H1 (cell line): ENCODE results near the gene CYP4A11. TPM values are rescaled to one million over a fixed set of nuclear protein-coding genes. Genes with fewer than 3 reads are reported as not detected.
"Not testable (repeated sequence)": the region's sequence is repeated elsewhere in the genome, so short reads cannot be mapped to it uniquely, and the experiment has no call there.

Experiments
- CTCF ChIA-PET: fragments of 300-600 bp; sonication (Branson Sonifier 250); formaldehyde crosslinking; loops from one replicate; lab custom pipeline; 2021; ENCODE audit not compliant: partially characterized antibody; lab: Charles Lee
- POLR2A ChIA-PET: fragments of 300-600 bp; sonication (Branson Sonifier 250); formaldehyde crosslinking; loops from one replicate; lab custom pipeline; 2021; ENCODE audit warnings: inconsistent platforms; ENCODE audit not compliant: partially characterized antibody; lab: Charles Lee
- DNase-seq, 2 experiments: peaks; one replicate each; pipeline versions ENCODE4 v3.0.0 to v3.0.0-alpha.2; 2010 to 2022; ENCODE audit warnings: low spot score in 2 of 2, low read depth in 1 of 2, mixed read lengths in 1 of 2
- FAIRE-seq: peaks from 2 replicates; lab custom pipeline; 2011; peaks lifted over from hg19 to GRCh38; lab: Jason Lieb, UNC
- H2AFZ ChIP-seq: 2 replicates; pipeline ENCODE4 v1.8.1; 2012; ENCODE audit warnings: low read length, inconsistent platforms
- H2AK5ac ChIP-seq: 2 replicates; pipeline ENCODE4 v1.6.1; 2013; ENCODE audit warnings: low read depth, low read length
- H2BK120ac ChIP-seq: replicated peaks from 2 replicates; pipeline ENCODE3; 2013; ENCODE audit warnings: low read depth, low read length, inconsistent platforms
- H2BK12ac ChIP-seq: 2 replicates; pipeline ENCODE4 v1.6.1; 2013; ENCODE audit warnings: low read depth, low read length
- H2BK15ac ChIP-seq: 2 replicates; pipeline ENCODE4 v1.6.1; 2013; ENCODE audit warnings: low read length
- H2BK20ac ChIP-seq: 2 replicates; pipeline ENCODE4 v1.6.1; 2013; ENCODE audit warnings: low read length
- H2BK5ac ChIP-seq: 2 replicates; pipeline ENCODE4 v1.6.1; 2013; ENCODE audit warnings: low read depth, low read length
- H3K14ac ChIP-seq: 2 replicates; pipeline ENCODE4 v1.6.1; 2013; ENCODE audit warnings: inconsistent platforms; ENCODE audit not compliant: insufficient read length
- H3K18ac ChIP-seq: 2 replicates; pipeline ENCODE4 v1.6.1; 2013; ENCODE audit warnings: low read length; ENCODE audit errors: extremely low read depth
- H3K23ac ChIP-seq: 2 replicates; pipeline ENCODE4 v1.6.1; 2013; ENCODE audit warnings: inconsistent platforms; ENCODE audit not compliant: insufficient read length
- H3K23me2 ChIP-seq: 2 replicates; pipeline ENCODE4 v1.6.1; 2013; ENCODE audit warnings: low read depth, low read length
- H3K27ac ChIP-seq: 2 replicates; pipeline ENCODE4 v1.6.1; 2011; ENCODE audit warnings: low read depth, low read length, inconsistent platforms
- H3K27me3 ChIP-seq, 4 experiments: replicated peaks in 1 of 4; 1 replicate in 1 of 4; 2 replicates in 3 of 4; pipeline versions ENCODE4 v1.6.1 to v1.8.1; 2011 to 2013; ENCODE audit warnings: low read length in 3 of 4, mild to moderate bottlenecking in 3 of 4, inconsistent platforms in 2 of 4, mixed read lengths in 2 of 4, moderate library complexity in 1 of 4; ENCODE audit not compliant: control insufficient read depth in 3 of 4, insufficient read depth in 3 of 4; ENCODE audit errors: extremely low read depth in 1 of 4
- H3K36me3 ChIP-seq, 4 experiments: 2 replicates each; pipeline versions ENCODE4 v1.6.1 to v1.8.1; 2011 to 2013; ENCODE audit warnings: mild to moderate bottlenecking in 4 of 4, low read length in 3 of 4, moderate library complexity in 2 of 4, control low read depth in 1 of 4, inconsistent platforms in 1 of 4; ENCODE audit not compliant: insufficient read depth in 4 of 4, control insufficient read depth in 2 of 4
- H3K4ac ChIP-seq: replicated peaks from 2 replicates; pipeline ENCODE3; 2013; ENCODE audit warnings: low read length, low read depth, mixed read lengths, inconsistent platforms; ENCODE audit not compliant: insufficient read length
- H3K4me1 ChIP-seq, 4 experiments: replicated peaks in 1 of 4; 1 replicate in 1 of 4; 2 replicates in 3 of 4; pipeline versions ENCODE4 v1.6.1 to v1.8.1; 2011 to 2013; ENCODE audit warnings: low read length in 3 of 4, inconsistent platforms in 2 of 4, mixed read lengths in 1 of 4; ENCODE audit not compliant: insufficient read depth in 4 of 4, control insufficient read depth in 3 of 4
- H3K4me2 ChIP-seq, 2 experiments: 2 replicates each; pipeline versions ENCODE4 v1.6.1 to v1.8.1; 2011 to 2013; ENCODE audit warnings: low read depth in 2 of 2, low read length in 2 of 2, control low read depth in 1 of 2, inconsistent platforms in 1 of 2, mild to moderate bottlenecking in 1 of 2; ENCODE audit not compliant: insufficient read depth in 1 of 2
- H3K4me3 ChIP-seq, 4 experiments: fragments of 200-600, 300-600 bp in 1 of 4; sonication (generic), shearing (Covaris generic), sonication (Bioruptor Twin) in 1 of 4; 2 replicates each; pipeline versions ENCODE4 v1.5.1 to v1.8.1; 2011 to 2016; ENCODE audit warnings: low read length in 4 of 4, low read depth in 3 of 4, control low read depth in 2 of 4, inconsistent platforms in 2 of 4, mild to moderate bottlenecking in 2 of 4, mixed read lengths in 1 of 4, moderate library complexity in 1 of 4; ENCODE audit not compliant: insufficient read depth in 2 of 4; ENCODE audit errors: extremely low read depth in 1 of 4
- H3K56ac ChIP-seq: replicated peaks from 2 replicates; pipeline ENCODE3; 2013; ENCODE audit warnings: low read depth, mild to moderate bottlenecking, mixed read lengths, low read length, inconsistent platforms; ENCODE audit not compliant: insufficient read length
- H3K79me1 ChIP-seq: 2 replicates; pipeline ENCODE4 v1.6.1; 2013; ENCODE audit warnings: low read depth, low read length, control low read depth
- H3K79me2 ChIP-seq, 2 experiments: 2 replicates each; pipeline versions ENCODE4 v1.6.1 to v1.8.1; 2012 to 2013; ENCODE audit warnings: low read length in 2 of 2, mild to moderate bottlenecking in 2 of 2, inconsistent platforms in 1 of 2; ENCODE audit not compliant: insufficient read depth in 2 of 2, control insufficient read depth in 1 of 2
- H3K9ac ChIP-seq, 4 experiments: replicated peaks in 1 of 4; 1 replicate in 1 of 4; 2 replicates in 3 of 4; pipeline versions ENCODE4 v1.6.1 to v1.8.1; 2011 to 2013; ENCODE audit warnings: low read depth in 3 of 4, low read length in 3 of 4, control low read depth in 2 of 4, mild to moderate bottlenecking in 2 of 4, moderate library complexity in 2 of 4, inconsistent platforms in 1 of 4; ENCODE audit errors: extremely low read depth in 1 of 4
- H3K9me3 ChIP-seq, 2 experiments: 2 replicates each; pipeline versions ENCODE4 v1.6.1 to v1.8.1; 2012 to 2013; ENCODE audit warnings: mild to moderate bottlenecking in 2 of 2, moderate library complexity in 2 of 2, control low read depth in 1 of 2, inconsistent platforms in 1 of 2, low read depth in 1 of 2, low read length in 1 of 2, mixed read lengths in 1 of 2; ENCODE audit not compliant: insufficient read depth in 2 of 2
- H4K20me1 ChIP-seq, 2 experiments: replicated peaks in 1 of 2; 2 replicates each; pipeline versions ENCODE3 to v1.8.1; 2011 to 2013; ENCODE audit warnings: inconsistent platforms in 2 of 2, low read length in 2 of 2, mild to moderate bottlenecking in 1 of 2; ENCODE audit not compliant: insufficient read depth in 2 of 2, control insufficient read depth in 1 of 2
- H4K5ac ChIP-seq: 2 replicates; pipeline ENCODE4 v1.6.1; 2013; ENCODE audit warnings: low read length, low read depth, mixed read lengths, inconsistent platforms; ENCODE audit not compliant: insufficient read length
- H4K8ac ChIP-seq: 2 replicates; pipeline ENCODE4 v1.8.0; 2013; ENCODE audit warnings: mild to moderate bottlenecking, moderate library complexity, low read length, inconsistent platforms; ENCODE audit not compliant: insufficient read depth; ENCODE audit errors: extremely low read depth
- H4K91ac ChIP-seq: replicated peaks from 2 replicates; pipeline ENCODE3; 2013; ENCODE audit warnings: low read length, mixed read lengths, inconsistent platforms; ENCODE audit not compliant: insufficient read length
- WGBS, 2 experiments: shearing (Covaris generic) in 1 of 2; methylation state at CpG; one replicate each; pipeline versions ENCODE4 v1.1.6 to v1.1.7; 2013 to 2015; ENCODE audit warnings: low lambda C conversion rate in 2 of 2, mixed read lengths in 2 of 2, inconsistent platforms in 1 of 2, low coverage in 1 of 2, missing lambda C conversion rate in 1 of 2; ENCODE audit not compliant: insufficient replicate concordance in 2 of 2, insufficient coverage in 1 of 2, insufficient read length in 1 of 2; ENCODE audit errors: extremely low coverage in 1 of 2, missing lambda C conversion rate in 1 of 2; 5-methylcytosine and 5-hydroxymethylcytosine counted together
- polyA plus RNA-seq, 7 experiments: library from polyadenylated mRNA; depleted of rRNA in 3 of 7; stranded (reverse) in 5 of 7; unstranded in 2 of 7; fragments of >200 nt in 5 of 7; fragments of 200-250 nt in 2 of 7; gene quantifications; 1 replicate in 5 of 7; 2 replicates in 1 of 7; 4 replicates in 1 of 7; pipeline versions ENCODE4 v1.2.1 to v1.2.3, GENCODE V29; 2011 to 2013; ENCODE audit warnings: missing spikeins in 2 of 7, mixed read lengths in 2 of 7
- total RNA-seq: library from RNA; stranded (reverse); fragmentation: NEBNext Ultra II Directional; extraction: Animal tissue kit (Norgen Biotek cat#: 25700); gene quantifications from 2 replicates; pipeline ENCODE4 v1.2.1, GENCODE V29; 2021

CYP4A11 gene
- total and polyA plus RNA-seq, 2 of the 8 experiments (the other 6 are each of a cell fraction or from before 2014, with no cell fraction given): not detected

- H2AFZ ChIP-seq, H3K23ac ChIP-seq: not testable (repeated sequence)
Measured at GRCh38 chr1:46947706-46948105, 6.4 kb upstream of the CYP4A11 start.

More at GRCh38 chr1:46947706-46948105, 6.4 kb upstream of the CYP4A11 start:
- FAIRE-seq, H2BK120ac ChIP-seq, H4K5ac ChIP-seq, H2BK12ac ChIP-seq, H3K4me2 ChIP-seq, H4K8ac ChIP-seq, H3K27ac ChIP-seq, H2AK5ac ChIP-seq, POLR2A ChIA-PET, H2BK20ac ChIP-seq, H3K18ac ChIP-seq, H3K4me1 ChIP-seq, H3K9me3 ChIP-seq, H3K9ac ChIP-seq, H2BK5ac ChIP-seq, H3K27me3 ChIP-seq, H3K4ac ChIP-seq, H3K23me2 ChIP-seq, H3K79me1 ChIP-seq, H2BK15ac ChIP-seq, DNase-seq, H3K14ac ChIP-seq, H4K91ac ChIP-seq, H4K20me1 ChIP-seq, H3K56ac ChIP-seq, H3K79me2 ChIP-seq, H3K36me3 ChIP-seq, H3K4me3 ChIP-seq: not testable (repeated sequence)
- CTCF ChIA-PET: interaction anchor here (1.0 kb wide), 1 partner anchor 200 kb away, joined by 3 read pairs; no protein-coding TSS in a partner anchor
- 45% methylated on average over 2 of the region's 2 CpGs; no CpG with 5 or more reads in 1 of the 2 experiments for WGBS, 2 experiments
